Left renal cortex interstitium (tissue), 4 donors: Measurements from ENCODE around the gene PPP2R5C. TPM values are rescaled to one million over a fixed set of nuclear protein-coding genes. Genes with fewer than 3 reads are reported as not detected.

Experiments used
- DNase-seq, 4 donors: peaks; one replicate each; pipeline ENCODE4 v3.0.0-alpha.2; 2013; ENCODE audit warnings: low read depth in 4 of 4, low spot score in 2 of 4, missing footprints in 1 of 4
- polyA plus RNA-seq, 4 donors: library from polyadenylated mRNA; unstranded; fragments of 120-200 nt; gene quantifications; one replicate each; pipeline ENCODE4 v1.2.1, GENCODE V29; 2013; ENCODE audit not compliant: insufficient read length in 4 of 4

Gene PPP2R5C
- polyA plus RNA-seq, 4 donors, result 95.9 to 113 (median 105) TPM

- DNase-seq, result no peak
These were observed 95.0 kb downstream of the PPP2R5C start for GRCh38 chr14:101856536-101856935.

- no peak for DNase-seq
These were observed 95.7 kb downstream of the PPP2R5C start for GRCh38 chr14:101857226-101857625.

- no peak for DNase-seq
These were observed 97.5 kb downstream of the PPP2R5C start for GRCh38 chr14:101858791-101859537.

- DNase-seq, result no peak
These were observed 98.0 kb downstream of the PPP2R5C start for GRCh38 chr14:101859538-101859902.

GRCh38 chr14:101859958-101860357, 98.4 kb downstream of the PPP2R5C start:
- DNase-seq, result no peak

GRCh38 chr14:101861464-101861863, 100.0 kb downstream of the PPP2R5C start:
- DNase-seq, result no peak

GRCh38 chr14:101862177-101862576, 100.7 kb downstream of the PPP2R5C start:
- DNase-seq, result no peak

GRCh38 chr14:101862711-101863110, 101.2 kb downstream of the PPP2R5C start:
- no peak for DNase-seq

GRCh38 chr14:101865288-101865687, 103.8 kb downstream of the PPP2R5C start:
- no peak for DNase-seq

- no peak for DNase-seq
These were observed 106.3 kb downstream of the PPP2R5C start for GRCh38 chr14:101867854-101868253.

GRCh38 chr14:101869217-101869616, 107.7 kb downstream of the PPP2R5C start:
- no peak for DNase-seq

GRCh38 chr14:101870273-101870939, 108.9 kb downstream of the PPP2R5C start:
- no peak for DNase-seq

- DNase-seq, result no peak
These were observed 110.8 kb downstream of the PPP2R5C start for GRCh38 chr14:101872346-101872745.

- no peak for DNase-seq
These were observed 111.7 kb downstream of the PPP2R5C start for GRCh38 chr14:101873076-101873825.

- no peak for DNase-seq
These were observed 112.5 kb downstream of the PPP2R5C start for GRCh38 chr14:101873991-101874390.

GRCh38 chr14:101875041-101875726, 113.7 kb downstream of the PPP2R5C start:
- DNase-seq, result no peak

GRCh38 chr14:101875727-101876554, 114.4 kb downstream of the PPP2R5C start:
- DNase-seq, result peak in 3 of 4 donors; percentile 11 to 20 (median 18)

- DNase-seq, result no peak
These were observed 115.0 kb downstream of the PPP2R5C start for GRCh38 chr14:101876555-101876938.

- DNase-seq, result no peak
These were observed 116.3 kb downstream of the PPP2R5C start for GRCh38 chr14:101877766-101878165.

GRCh38 chr14:101878211-101878821, 116.8 kb downstream of the PPP2R5C start:
- DNase-seq, result no peak
